Skeletal muscle tissue (tissue), 4 donors: Measurements from ENCODE around the gene KLHL33. TPM values are rescaled to one million over a fixed set of nuclear protein-coding genes. Genes with fewer than 3 reads are reported as not detected.
A peak's percentile ranks its signal among the peaks of the same experiment; 100 is the strongest.

Experiments used
- H3K27ac ChIP-seq: one replicate; pipeline ENCODE4 v1.7.0; 2013; ENCODE audit warnings: mild to moderate bottlenecking, low read depth, low read length, inconsistent platforms
- H3K27me3 ChIP-seq, 3 donors: one replicate each; pipeline ENCODE4 v1.7.0; 2013; ENCODE audit warnings: low read length in 3 of 3; ENCODE audit not compliant: control insufficient read depth in 3 of 3, insufficient read depth in 3 of 3
- H3K36me3 ChIP-seq, 3 donors: one replicate each; pipeline ENCODE4 v1.7.0; 2013; ENCODE audit warnings: low read length in 3 of 3; ENCODE audit not compliant: control insufficient read depth in 3 of 3, insufficient read depth in 3 of 3
- H3K4me1 ChIP-seq, 3 donors: one replicate each; pipeline ENCODE4 v1.7.0; 2013; ENCODE audit warnings: low read length in 3 of 3, mild to moderate bottlenecking in 3 of 3; ENCODE audit not compliant: control insufficient read depth in 3 of 3, insufficient read depth in 3 of 3
- H3K4me3 ChIP-seq, 3 donors: one replicate each; pipeline ENCODE4 v1.7.0; 2013; ENCODE audit warnings: low read length in 3 of 3
- H3K9ac ChIP-seq, 3 donors: one replicate each; pipeline ENCODE4 v1.7.0; 2013; ENCODE audit warnings: low read length in 3 of 3, mild to moderate bottlenecking in 3 of 3, moderate library complexity in 2 of 3, low read depth in 1 of 3
- H3K9me3 ChIP-seq, 3 donors: one replicate each; pipeline ENCODE4 v1.7.0; 2013; ENCODE audit warnings: low read length in 3 of 3; ENCODE audit not compliant: control insufficient read depth in 3 of 3
- total RNA-seq: library from RNA; depleted of rRNA; stranded (reverse); fragments of >200 nt; gene quantifications from one replicate; pipeline ENCODE4 v1.2.3, GENCODE V29; 2014
- donor health status: Osteomylitis.

Gene KLHL33
- total RNA-seq, 1 donor from 2014 or later: 2.1 TPM

- Histone ChIP-seq H3K36me3 (no peaks in the 10 kb centered on the region), H3K27me3 (no peaks in the 10 kb centered on the region), H3K4me1 (peaks cover 3 to 10% (median 5%) of the 10 kb centered on the region in 3 donors), H3K27ac (no peak overlapping the region), H3K9me3 (no peaks in the 10 kb centered on the region), H3K4me3 (no peak overlapping the region), H3K9ac (no peak overlapping the region)
Observed at GRCh38 chr14:20418501-20418909, 17.5 kb downstream of the KLHL33 start.

- no peaks in the 10 kb centered on the region for H3K36me3 ChIP-seq
- no peaks in the 10 kb centered on the region for H3K27me3 ChIP-seq
- no peaks in the 10 kb centered on the region for H3K9me3 ChIP-seq
- H3K27ac ChIP-seq: no peak overlapping the region
- no peak overlapping the region for H3K9ac ChIP-seq
- peaks cover 3 to 16% (median 5%) of the 10 kb centered on the region in 3 donors for H3K4me1 ChIP-seq
- H3K4me3 ChIP-seq: no peak overlapping the region
Observed at GRCh38 chr14:20417250-20418186, 18.4 kb downstream of the KLHL33 start.

- no peak overlapping the region for H3K9ac ChIP-seq
- no peaks in the 10 kb centered on the region for H3K27me3 ChIP-seq
- H3K4me1 ChIP-seq: peaks cover 7 to 19% (median 7%) of the 10 kb centered on the region in 3 donors
- H3K36me3 ChIP-seq: no peaks in the 10 kb centered on the region
- no peak overlapping the region for H3K4me3 ChIP-seq
- no peaks in the 10 kb centered on the region for H3K9me3 ChIP-seq
- H3K27ac ChIP-seq: no peak overlapping the region
Observed at GRCh38 chr14:20416223-20416622, 19.7 kb downstream of the KLHL33 start.

GRCh38 chr14:20415782-20416206, 20.2 kb downstream of the KLHL33 start:
- Histone ChIP-seq H3K4me3 (no peak overlapping the region), H3K27me3 (no peaks in the 10 kb centered on the region), H3K9me3 (no peaks in the 10 kb centered on the region), H3K9ac (no peak overlapping the region), H3K4me1 (peaks cover 7 to 19% (median 7%) of the 10 kb centered on the region in 3 donors), H3K27ac (no peak overlapping the region), H3K36me3 (no peaks in the 10 kb centered on the region)

- peak overlapping the region; percentile 88 to 97 (median 93) for H3K9ac ChIP-seq
- H3K27ac ChIP-seq: peak overlapping the region; percentile 91
- no peaks in the 10 kb centered on the region for H3K36me3 ChIP-seq
- H3K4me3 ChIP-seq: peak overlapping the region; percentile 79 to 95 (median 92)
- no peaks in the 10 kb centered on the region for H3K9me3 ChIP-seq
- no peaks in the 10 kb centered on the region for H3K27me3 ChIP-seq
- H3K4me1 ChIP-seq: peaks cover 9 to 21% (median 13%) of the 10 kb centered on the region in 3 donors
Observed at GRCh38 chr14:20413744-20414082, 22.3 kb downstream of the KLHL33 start.

- Histone ChIP-seq H3K9me3 (no peaks in the 10 kb centered on the region), H3K27ac (peak within 1 kb of the TSS; percentile 91), H3K9ac (peak within 1 kb of the TSS; percentile 88 to 97 (median 93)), H3K4me1 (peaks cover 13 to 25% (median 14%) of the 10 kb centered on the region in 3 donors), H3K27me3 (no peaks in the 10 kb centered on the region), H3K4me3 (peak within 1 kb of the TSS; percentile 79 to 95 (median 92)), H3K36me3 (peaks cover under 1 to 2% (median 2%) of the 10 kb centered on the region in 3 donors)
Observed at GRCh38 chr14:20412876-20413743, 22.9 kb downstream of the KLHL33 start, which contains the start of gene TEP1. Gene TEP1 (minus strand): TSS chr14:20413501. CDS start chr14:20408439, 5,062 bp downstream.

- Histone ChIP-seq H3K4me3 (peak overlapping the region; percentile 79 to 95 (median 92)), H3K27ac (peak overlapping the region; percentile 91), H3K9ac (peak overlapping the region; percentile 88 to 97 (median 93)), H3K27me3 (no peaks in the 10 kb centered on the region), H3K36me3 (peaks cover 8 to 9% (median 8%) of the 10 kb centered on the region in 3 donors), H3K4me1 (peaks cover 15 to 30% (median 16%) of the 10 kb centered on the region in 3 donors), H3K9me3 (no peaks in the 10 kb centered on the region)
Observed at GRCh38 chr14:20412411-20412810, 23.6 kb downstream of the KLHL33 start.

- Histone ChIP-seq H3K27me3 (no peaks in the 10 kb centered on the region), H3K9me3 (no peaks in the 10 kb centered on the region), H3K27ac (peak overlapping the region; percentile 71), H3K4me1 (peaks cover 15 to 30% (median 16%) of the 10 kb centered on the region in 3 donors), H3K4me3 (no peak overlapping the region), H3K9ac (peak overlapping the region in 1 of 3 donors; percentile 51), H3K36me3 (peaks cover 26 to 33% (median 29%) of the 10 kb centered on the region in 3 donors)
Observed at GRCh38 chr14:20409226-20409625, 26.7 kb downstream of the KLHL33 start.

GRCh38 chr14:20403521-20403920, 32.4 kb downstream of the KLHL33 start:
- no peaks in the 10 kb centered on the region for H3K9me3 ChIP-seq
- no peak overlapping the region for H3K27ac ChIP-seq
- H3K36me3 ChIP-seq: peaks cover 53 to 72% (median 70%) of the 10 kb centered on the region in 3 donors

More at GRCh38 chr14:20403521-20403920, 32.4 kb downstream of the KLHL33 start:
- H3K4me1 ChIP-seq: peaks cover 2 to 15% (median 7%) of the 10 kb centered on the region in 3 donors
- H3K9ac ChIP-seq: no peak overlapping the region
- H3K4me3 ChIP-seq: no peak overlapping the region
- no peaks in the 10 kb centered on the region for H3K27me3 ChIP-seq
